ENCODE measurements around the gene LMF2.

DNA sequence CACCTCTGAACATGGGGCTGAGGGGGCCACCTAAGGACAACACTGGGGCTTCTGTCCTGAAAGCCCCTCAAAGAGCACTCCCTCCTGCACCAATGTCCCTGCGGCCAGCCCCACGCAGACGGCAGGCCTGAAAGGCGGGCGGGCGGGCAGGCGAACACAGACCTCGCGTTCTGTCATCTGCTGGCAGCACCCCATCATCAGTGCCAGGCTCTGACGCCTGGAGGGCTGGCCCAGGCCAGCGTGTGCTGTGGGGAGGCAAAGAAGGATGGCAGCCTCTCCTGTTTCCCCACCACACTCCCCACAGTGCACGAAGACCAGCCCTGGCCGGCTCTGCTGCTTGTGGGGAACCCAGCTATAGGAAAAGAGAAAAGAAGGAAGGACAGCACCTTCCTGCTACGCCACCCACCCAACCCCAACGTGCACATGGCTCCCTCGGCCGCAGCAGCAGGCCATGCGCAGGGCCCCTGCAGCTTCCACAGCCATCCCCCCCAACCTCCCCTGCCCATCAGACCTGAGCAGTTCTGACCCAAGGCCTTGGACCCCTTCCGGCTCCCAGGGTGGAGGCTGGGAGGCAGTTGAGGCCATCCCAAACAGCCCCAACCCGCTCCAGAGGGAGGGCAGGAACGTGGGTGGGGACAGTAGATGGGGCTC is 36.2 kb downstream of the LMF2 start:
- TF ChIP-seq YY1 (IDR thresholded peaks at IDR 0.05; ENCODE audit: insufficient read depth, insufficient read length) (no peak), ZNF274 (IDR thresholded peaks at IDR 0.05; ENCODE audit: low read depth, low read length) (no peak)

All from NT2/D1 (cell line).